K562 (cell line): ENCODE results near the gene SLC39A3. TPM values are rescaled to one million over a fixed set of nuclear protein-coding genes. Genes with fewer than 3 reads are reported as not detected.

Source experiments
- ATAC-seq: fragments of 200-7000 bp; cut with Tn5 transposase; 3 replicates; pipeline ENCODE4 v1.9.1; 2020; ENCODE audit warnings: moderate library complexity
- BruUV-seq: library from RNA; stranded (reverse); fragments of 400-500 nt; replicated peaks from 2 replicates; lab custom pipeline; 2021; lab: Mats Ljungman, UMichigan
- CTCF ChIA-PET: fragments of 300-600 bp; formaldehyde crosslinking; extraction: SDS; loops from one replicate; lab custom pipeline; 2021; ENCODE audit warnings: low intra/inter-chr PET ratio; lab: Yijun Ruan, JAX
- POLR2A ChIA-PET: fragments of 300-600, 350-650 bp; sonication (Branson Sonifier 250); formaldehyde crosslinking; extraction: SDS; loops from one replicate; lab custom pipeline; 2021; ENCODE audit warnings: antibody characterized with exemption, inconsistent platforms; lab: Yijun Ruan, JAX
- DNase-seq, 4 experiments: peaks; one replicate each; pipeline versions ENCODE4 v3.0.0 to v3.0.0-alpha.2; 2011 to 2018; ENCODE audit warnings: low spot score in 3 of 4, mixed read lengths in 3 of 4; ENCODE audit errors: extremely low read depth in 1 of 4
- FAIRE-seq: peaks from 2 replicates; lab custom pipeline; 2011; peaks lifted over from hg19 to GRCh38; lab: Jason Lieb, UNC
- H2AFZ ChIP-seq: 2 replicates; pipeline ENCODE4 v1.6.0; 2011; ENCODE audit warnings: low read depth, low read length, control low read depth, inconsistent platforms
- H3K27ac ChIP-seq: fragments of 200-600 bp; 3 replicates; pipeline ENCODE4 v1.8.0; 2011; ENCODE audit warnings: low read depth, mild to moderate bottlenecking, control low read depth, inconsistent platforms, low read length, moderate library complexity, mixed read lengths; ENCODE audit errors: extremely low read depth
- H3K27me3 ChIP-seq, 2 experiments: fragments of 300-600 bp in 1 of 2; 2 replicates in 1 of 2; 3 replicates in 1 of 2; pipeline versions ENCODE4 v1.6.0 to v1.8.0; 2011; ENCODE audit warnings: inconsistent platforms in 2 of 2, low read length in 2 of 2, mild to moderate bottlenecking in 1 of 2, mixed read lengths in 1 of 2, moderate library complexity in 1 of 2; ENCODE audit not compliant: control insufficient read depth in 2 of 2, insufficient read depth in 2 of 2
- H3K36me3 ChIP-seq: fragments of 300-600 bp; 3 replicates; pipeline ENCODE4 v1.8.0; 2011; ENCODE audit warnings: mild to moderate bottlenecking, low read length, inconsistent platforms; ENCODE audit not compliant: control insufficient read depth, insufficient read depth
- H3K4me1 ChIP-seq, 2 experiments: fragments of 200-600 bp in 1 of 2; replicated peaks in 1 of 2; 2 replicates in 1 of 2; 3 replicates in 1 of 2; pipeline versions ENCODE4 v1.5.1 to v1.8.0; 2011; ENCODE audit warnings: inconsistent platforms in 2 of 2, low read length in 2 of 2, mild to moderate bottlenecking in 1 of 2, mixed read lengths in 1 of 2, moderate library complexity in 1 of 2; ENCODE audit not compliant: control insufficient read depth in 2 of 2, insufficient read depth in 2 of 2
- H3K4me2 ChIP-seq: 2 replicates; pipeline ENCODE4 v1.6.1; 2011; ENCODE audit warnings: low read length, control low read depth, inconsistent platforms, mixed read lengths; ENCODE audit not compliant: insufficient read depth
- H3K4me3 ChIP-seq: fragments of 200-600 bp; sonication (generic), shearing (Covaris generic); 2 replicates; pipeline ENCODE4 v1.5.1; 2016; ENCODE audit warnings: control low read depth, inconsistent platforms
- H3K79me2 ChIP-seq: fragments of 200-600 bp; 3 replicates; pipeline ENCODE4 v1.8.0; 2011; ENCODE audit warnings: low read length, inconsistent platforms; ENCODE audit not compliant: control insufficient read depth, insufficient read depth
- H3K9ac ChIP-seq, 2 experiments: 2 replicates each; pipeline versions ENCODE4 v1.6.0 to v1.6.1; 2011; ENCODE audit warnings: low read depth in 2 of 2, low read length in 2 of 2, control low read depth in 1 of 2, inconsistent platforms in 1 of 2, mild to moderate bottlenecking in 1 of 2, mixed read lengths in 1 of 2; ENCODE audit not compliant: insufficient read depth in 1 of 2
- H3K9me1 ChIP-seq: one replicate; pipeline ENCODE4 v1.6.0; 2011; ENCODE audit warnings: inconsistent platforms, mild to moderate bottlenecking, low read length, moderate library complexity; ENCODE audit not compliant: control insufficient read depth, insufficient read depth
- H3K9me3 ChIP-seq: replicated peaks from 2 replicates; pipeline ENCODE4 v1.5.1; 2011; ENCODE audit warnings: low read depth, low read length, inconsistent platforms; ENCODE audit not compliant: control insufficient read depth, insufficient read depth
- H4K20me1 ChIP-seq: replicated peaks from 2 replicates; pipeline ENCODE4 v1.6.1; 2011; ENCODE audit warnings: low read length, inconsistent platforms, mixed read lengths; ENCODE audit not compliant: control insufficient read depth, insufficient read depth
- CHAMP1 ChIP-seq: fragments of 450-650 bp; IDR thresholded peaks from 2 replicates; pipeline ENCODE4 v1.6.1; 2016; ENCODE audit warnings: mild to moderate bottlenecking
- DEAF1 ChIP-seq: fragments of 450-650 bp; formaldehyde crosslinking; IDR thresholded peaks from 2 replicates; pipeline ENCODE4 v1.4.0; 2020; ENCODE audit warnings: mild to moderate bottlenecking, moderate library complexity
- HNRNPK ChIP-seq: fragments of 200-400 bp; formaldehyde crosslinking; IDR thresholded peaks from one replicate; pipeline ENCODE4 v1.6.1; 2018; ENCODE audit warnings: mild to moderate bottlenecking, low read depth, low read length; ENCODE audit not compliant: poor library complexity, severe bottlenecking
- HNRNPL ChIP-seq: fragments of 200-400 bp; formaldehyde crosslinking; IDR thresholded peaks from 2 replicates; pipeline ENCODE4 v1.6.1; 2017; ENCODE audit warnings: low read depth, mild to moderate bottlenecking, low read length
- MEF2A ChIP-seq: IDR thresholded peaks from 2 replicates; pipeline ENCODE4 v1.6.1; 2011; ENCODE audit warnings: low read depth, mild to moderate bottlenecking, low read length, moderate library complexity; ENCODE audit not compliant: control insufficient read depth
- MTA3 ChIP-seq: fragments of 450-650 bp; formaldehyde crosslinking; IDR thresholded peaks from 2 replicates; pipeline ENCODE4 v1.6.1; 2017; ENCODE audit warnings: mild to moderate bottlenecking, borderline replicate concordance
- NBN ChIP-seq: fragments of 450-650 bp; IDR thresholded peaks from 2 replicates; pipeline ENCODE4 v1.6.1; 2016; ENCODE audit warnings: low read depth, mild to moderate bottlenecking
- PTRF ChIP-seq: fragments of 450-650 bp; IDR thresholded peaks from 2 replicates; pipeline ENCODE4 v1.6.1; 2016; ENCODE audit warnings: mild to moderate bottlenecking, missing genetic modification characterization, missing compliant biosample characterization
- SMAD3 ChIP-seq: fragments of 450-650 bp; formaldehyde crosslinking; conservative IDR thresholded peaks from 2 replicates; pipeline ENCODE4 v1.4.0; 2020; ENCODE audit warnings: mild to moderate bottlenecking
- ZBTB2 ChIP-seq: fragments of 450-650 bp; IDR thresholded peaks from 2 replicates; pipeline ENCODE4 v1.6.1; 2016; ENCODE audit warnings: antibody characterized with exemption
- ZNF12 ChIP-seq: sonication (generic); formaldehyde crosslinking; IDR thresholded peaks from 2 replicates; pipeline ENCODE4 v1.4.0; 2020; ENCODE audit warnings: mild to moderate bottlenecking, missing genetic modification reagents
- ZNF444 ChIP-seq: fragments of 250-450 bp; sonication (Bioruptor Pico); IDR thresholded peaks from 2 replicates; pipeline ENCODE4 v1.4.0; 2020; ENCODE audit warnings: mild to moderate bottlenecking, moderate library complexity
- ZNF449 ChIP-seq: fragments of 250-450 bp; sonication (Bioruptor Pico); IDR thresholded peaks from 2 replicates; pipeline ENCODE4 v1.8.0; 2022; ENCODE audit warnings: moderate library complexity, mild to moderate bottlenecking, inconsistent platforms
- ZNF507 ChIP-seq: conservative IDR thresholded peaks from 2 replicates; pipeline ENCODE4 v1.6.1; 2017; ENCODE audit warnings: missing genetic modification characterization, missing compliant biosample characterization
- WGBS: fragments of 100-300 bp; shearing (Covaris generic); methylation state at CpG from one replicate; pipeline ENCODE4 v1.1.6; 2016; ENCODE audit warnings: low coverage, mixed read lengths; ENCODE audit not compliant: insufficient coverage; ENCODE audit errors: missing lambda C conversion rate; 5-methylcytosine and 5-hydroxymethylcytosine counted together
- in situ Hi-C: fragments of 300-500 bp; cut with MboI; formaldehyde crosslinking; loops from 4 replicates; pipeline ENCODE4 v1.15.0; 2018; ENCODE audit warnings: inconsistent platforms, mixed read lengths
- intact Hi-C: fragments of 100-400 bp; cut with micrococcal nuclease; formaldehyde crosslinking; loops from 2 replicates; pipeline ENCODE4 v1.14.2; 2022
- polyA plus RNA-seq, 8 experiments: library from polyadenylated mRNA; depleted of rRNA in 4 of 8; stranded (reverse) in 5 of 8; unstranded in 3 of 8; fragments of >200 nt; fragmentation: Nextera tagmentation in 2 of 8; fragmentation: Illumina TruSeq in 1 of 8; extraction: Ambion mirVana in 2 of 8; extraction: Trizol in 1 of 8; gene quantifications; 2 replicates each; pipeline versions ENCODE4 v1.2.1 to v1.2.3, GENCODE V29; 2011 to 2014; ENCODE audit warnings: inconsistent platforms in 1 of 8, missing spikeins in 1 of 8
- total RNA-seq, 7 experiments: library from RNA; depleted of rRNA in 6 of 7; stranded (reverse); fragments of >200 nt in 6 of 7; fragmentation: Illumina TruSeq in 2 of 7; extraction: Trizol in 2 of 7; gene quantifications; 2 replicates each; pipeline versions ENCODE4 v1.2.1 to v1.2.3, GENCODE V29; 2011 to 2021; ENCODE audit warnings: low replicate concordance in 1 of 7

The SLC39A3 gene
- total and polyA plus RNA-seq, 9 of the 15 experiments (the other 6 are each of a cell fraction or from before 2014, with no cell fraction given): 2.3 to 215 (median 127) TPM

- WGBS: 23% methylated on average over 26 of the region's 28 CpGs
- no TSS peak for BruUV-seq
- TF ChIP-seq NBN (no peak), MEF2A (peak; percentile 98), ZNF444 (CRISPR knock-in tag) (no peak), MTA3 (peak; percentile 69), ZNF449 (CRISPR knock-in tag) (no peak), DEAF1 (no peak), ZNF507 (tag) (no peak), HNRNPK (no peak), ZNF12 (CRISPR knock-in tag) (no peak), SMAD3 (no peak), PTRF (tag) (no peak), ZBTB2 (peak; percentile 65; the same call in 1 of the 2 replicates), CHAMP1 (no peak), HNRNPL (peak; percentile 91)
Measured at GRCh38 chr19:2722541-2723344, 17.1 kb downstream of the SLC39A3 start.

More at GRCh38 chr19:2722541-2723344, 17.1 kb downstream of the SLC39A3 start:
- Histone ChIP-seq H3K79me2 (no peaks in the 10 kb centered on the region), H3K4me3 (no peak overlapping the region), H3K9me1 (no peaks in the 10 kb centered on the region), H4K20me1 (peaks cover 7% of the 10 kb centered on the region; the same call in 1 of the 2 replicates), H3K27ac (peak overlapping the region; percentile 10; the same call in 2 of the 3 replicates), H3K27me3 (peaks cover 2 to 10% of the 10 kb centered on the region in 2 experiments; a peak in 2 of 5 replicates), H3K4me1 (peaks cover 17 to 64% of the 10 kb centered on the region in 2 experiments), H2AFZ (peak overlapping the region; percentile 67), H3K9ac (peak overlapping the region in 1 of 2 experiments; percentile 91; a peak in 3 of 4 replicates), H3K9me3 (no peaks in the 10 kb centered on the region), H3K36me3 (no peaks in the 10 kb centered on the region), H3K4me2 (peak overlapping the region; percentile 30)
- ChIA-PET POLR2A (interaction anchor here (0.6 to 1.6 kb wide), 7 partner anchors 10 to 144 kb away, joined by 3 to 4 read pairs (median 3); partner anchors contain the start of gene SGTA), CTCF (no interaction called here)
- ATAC-seq (peak; percentile 60), FAIRE-seq (peak; percentile 68), DNase-seq (peak; percentile 60 to 74 (median 69))
- intact Hi-C loops (no loop called here), in situ Hi-C loops (no loop called here)
